Measurements from ENCODE around the gene CRAMP1.

- TF ChIP-seq CTCF (conservative IDR thresholded peaks at IDR 0.05; ENCODE audit: low read depth, low read length) (no peak), EZH2 (IDR thresholded peaks at IDR 0.05; ENCODE audit: borderline replicate concordance, low read depth, low read length, poor library complexity, severe bottlenecking) (no peak)
Observed at GRCh38 chr16:1597154-1597553, 15.0 kb upstream of the CRAMP1 start.

All from A673 (cell line).